Subcutaneous adipose tissue (tissue), 4 donors: ENCODE measurements around the gene LRRC14B. TPM values are rescaled to one million over a fixed set of nuclear protein-coding genes. Genes with fewer than 3 reads are reported as not detected.

ENCODE experiments used
- CTCF ChIP-seq: fragments of 450-650 bp; IDR thresholded peaks from one replicate; pipeline ENCODE4 v1.5.1; 2016; ENCODE audit warnings: low read depth, mild to moderate bottlenecking, control low read depth, antibody characterized with exemption, moderate library complexity
- total RNA-seq, 4 donors: library from RNA; depleted of rRNA; stranded (reverse); fragments of >200 nt; gene quantifications; one replicate each; pipeline ENCODE4 v1.1.0, GENCODE V29; 2016

LRRC14B gene
- total RNA-seq, 4 donors from 2014 or later = not detected

GRCh38 chr5:194603-195209, 3.4 kb downstream of the LRRC14B start:
- TF ChIP-seq CTCF = no peak

GRCh38 chr5:195401-196160, 4.3 kb downstream of the LRRC14B start:
- no peak for TF ChIP-seq CTCF

DNA sequence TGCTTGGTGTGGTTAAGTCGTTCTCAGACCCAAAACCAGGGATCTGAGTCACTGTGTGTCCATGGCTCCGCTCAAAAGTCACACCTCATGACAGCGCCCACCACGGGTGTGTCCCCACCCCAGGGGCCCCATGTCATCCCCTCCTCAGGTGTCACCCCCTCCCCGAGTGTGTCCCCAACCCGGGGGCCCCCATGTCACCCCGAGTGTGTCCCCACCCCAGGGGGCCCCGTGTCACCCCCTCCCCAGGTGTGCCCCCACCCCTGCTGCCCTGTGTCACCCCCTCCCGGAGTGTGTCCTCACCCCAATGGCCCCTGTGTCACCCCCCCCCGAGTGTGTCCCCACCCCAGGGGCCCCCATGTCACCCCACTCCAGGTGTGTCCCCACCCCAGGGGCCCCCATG, 5.1 kb downstream of the LRRC14B start:
- no peak for TF ChIP-seq CTCF

- TF ChIP-seq CTCF = no peak
Observed at GRCh38 chr5:197892-198489, 6.7 kb downstream of the LRRC14B start.

GRCh38 chr5:198516-199196, 7.4 kb downstream of the LRRC14B start:
- no peak for TF ChIP-seq CTCF

DNA sequence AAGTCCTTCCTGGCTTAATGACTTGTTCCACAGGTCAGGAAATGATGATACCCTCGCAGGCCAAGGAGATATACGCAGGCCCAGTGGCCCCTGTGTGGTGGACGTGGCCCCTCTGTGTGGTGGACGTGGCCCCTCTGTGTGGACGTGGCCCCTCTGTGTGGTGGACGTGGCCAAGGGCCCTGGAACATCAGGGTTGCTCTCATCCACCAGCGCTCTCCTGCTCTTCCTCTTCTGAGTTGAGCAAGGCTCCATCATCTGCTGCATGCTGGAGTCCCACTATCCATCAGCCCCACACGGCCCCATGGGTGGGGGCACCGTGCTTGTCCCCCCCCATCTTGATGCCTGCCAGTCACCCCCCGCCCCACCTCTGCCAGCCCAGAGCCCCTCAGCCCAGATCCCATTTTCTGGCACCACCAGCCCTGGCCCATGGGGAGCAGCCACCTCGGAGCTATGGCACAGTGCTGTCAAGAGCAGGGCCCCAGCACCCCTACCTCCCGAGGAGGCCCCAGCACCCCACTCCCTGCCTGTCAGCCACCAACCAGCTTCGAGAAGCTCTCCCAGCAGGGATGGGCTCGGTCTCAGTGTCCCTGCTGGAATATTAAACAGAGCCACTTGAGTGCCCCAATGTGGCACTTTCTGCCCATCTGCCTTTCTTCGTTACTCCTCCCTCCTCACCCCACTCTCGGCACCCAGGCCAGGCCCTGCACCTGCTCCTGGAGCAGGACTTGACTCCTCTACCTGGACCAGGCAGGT, 8.1 kb downstream of the LRRC14B start:
- no peak for TF ChIP-seq CTCF
